ENCODE measurements around the gene ID2. TPM values are rescaled to one million over a fixed set of nuclear protein-coding genes. Genes with fewer than 3 reads are reported as not detected.

The ID2 gene
- total RNA-seq, 1 experiment from 2014 or later = 2.1 TPM

- H3K9me3 ChIP-seq (ENCODE audit: control insufficient read depth, insufficient read depth, low read depth, low read length) = peaks cover 6% of the 10 kb centered on the region; the same call in 1 of the 2 replicates
- intact Hi-C loops (cut with micrococcal nuclease; ENCODE audit: unreplicated experiment) (no loop called here), in situ Hi-C loops (cut with HindIII; ENCODE audit: low pct_unique_long_range_greater_than_20kb, low sequenced_read_pairs) (no loop called here)
- TF ChIP-seq SIN3A (IDR thresholded peaks at IDR 0.05; ENCODE audit: borderline replicate concordance, insufficient read depth, low read depth, low read length) (no peak), REST (IDR thresholded peaks at IDR 0.05; ENCODE audit: insufficient read depth in 1 of 2, low read depth in 2 of 2, low read length in 1 of 2) (no peak), TCF7L2 (IDR thresholded peaks at IDR 0.05; ENCODE audit: low read depth, low read length) (no peak), POLR2AphosphoS5 (IDR thresholded peaks at IDR 0.05; ENCODE audit: low read depth, low read length) (no peak)
- TF ChIP-seq, protein P1, sequence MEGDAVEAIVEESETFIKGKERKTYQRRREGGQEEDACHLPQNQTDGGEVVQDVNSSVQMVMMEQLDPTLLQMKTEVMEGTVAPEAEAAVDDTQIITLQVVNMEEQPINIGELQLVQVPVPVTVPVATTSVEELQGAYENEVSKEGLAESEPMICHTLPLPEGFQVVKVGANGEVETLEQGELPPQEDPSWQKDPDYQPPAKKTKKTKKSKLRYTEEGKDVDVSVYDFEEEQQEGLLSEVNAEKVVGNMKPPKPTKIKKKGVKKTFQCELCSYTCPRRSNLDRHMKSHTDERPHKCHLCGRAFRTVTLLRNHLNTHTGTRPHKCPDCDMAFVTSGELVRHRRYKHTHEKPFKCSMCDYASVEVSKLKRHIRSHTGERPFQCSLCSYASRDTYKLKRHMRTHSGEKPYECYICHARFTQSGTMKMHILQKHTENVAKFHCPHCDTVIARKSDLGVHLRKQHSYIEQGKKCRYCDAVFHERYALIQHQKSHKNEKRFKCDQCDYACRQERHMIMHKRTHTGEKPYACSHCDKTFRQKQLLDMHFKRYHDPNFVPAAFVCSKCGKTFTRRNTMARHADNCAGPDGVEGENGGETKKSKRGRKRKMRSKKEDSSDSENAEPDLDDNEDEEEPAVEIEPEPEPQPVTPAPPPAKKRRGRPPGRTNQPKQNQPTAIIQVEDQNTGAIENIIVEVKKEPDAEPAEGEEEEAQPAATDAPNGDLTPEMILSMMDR (IDR thresholded peaks at IDR 0.05) = no peak
- no peak overlapping the region for H3K4me3 ChIP-seq (ENCODE audit: low read depth in 2 of 2, low read length in 2 of 2)
- ChIA-PET POLR2A (no interaction called here), CTCF (no interaction called here)
- ATAC-seq = no peak
- no peak for DNase-seq (ENCODE audit: low read depth, low spot score)
- no peaks in the 10 kb centered on the region for H3K4me1 ChIP-seq (ENCODE audit: control insufficient read depth, insufficient read depth, low read length)
- no peak overlapping the region for H3K27ac ChIP-seq (ENCODE audit: low read length)
- no TSS peak for BruUV-seq (replicated peaks)
- no peaks in the 10 kb centered on the region for H3K36me3 ChIP-seq (ENCODE audit: control insufficient read depth, insufficient read depth, low read length)
- no peaks in the 10 kb centered on the region; the same call in 1 of the 2 replicates for H3K27me3 ChIP-seq (ENCODE audit: control insufficient read depth, insufficient read depth, low read length)
Observed at GRCh38 chr2:8671176-8671575, 10.7 kb upstream of the ID2 start.

DNA sequence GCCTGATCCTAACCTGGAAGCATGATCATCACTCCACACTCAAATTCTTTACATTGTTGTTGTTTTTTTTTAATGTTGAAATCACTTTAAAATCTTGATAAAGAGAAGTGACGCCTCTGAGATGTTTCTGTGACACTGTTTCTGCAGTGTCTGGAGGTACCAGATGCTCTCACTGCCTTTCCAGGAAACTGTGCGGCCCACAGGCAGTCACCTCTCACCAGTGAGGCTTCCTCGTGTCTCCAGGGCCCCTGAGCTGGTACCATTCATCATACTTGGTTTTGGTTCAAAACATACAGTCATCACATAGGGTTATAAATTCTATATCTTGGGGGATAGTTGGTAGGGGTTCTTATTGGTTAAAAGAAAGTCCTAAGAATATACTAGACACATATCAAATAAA is 10.1 kb upstream of the ID2 start:
- H3K27ac ChIP-seq (ENCODE audit: low read length) = no peak overlapping the region
- intact Hi-C loops (cut with micrococcal nuclease; ENCODE audit: unreplicated experiment) (no loop called here), in situ Hi-C loops (cut with HindIII; ENCODE audit: low pct_unique_long_range_greater_than_20kb, low sequenced_read_pairs) (no loop called here)
- DNase-seq (ENCODE audit: low read depth, low spot score) (no peak), ATAC-seq (no peak)
- ChIA-PET CTCF (no interaction called here), POLR2A (no interaction called here)
- H3K4me3 ChIP-seq (ENCODE audit: low read depth in 2 of 2, low read length in 2 of 2) = no peak overlapping the region
- H3K9me3 ChIP-seq (ENCODE audit: control insufficient read depth, insufficient read depth, low read depth, low read length) = peaks cover 6% of the 10 kb centered on the region; the same call in 1 of the 2 replicates
- no peak for TF ChIP-seq TCF7L2 (IDR thresholded peaks at IDR 0.05; ENCODE audit: low read depth, low read length)
- no peak for TF ChIP-seq REST (IDR thresholded peaks at IDR 0.05; ENCODE audit: insufficient read depth in 1 of 2, low read depth in 2 of 2, low read length in 1 of 2)
- TF ChIP-seq, protein P1 (IDR thresholded peaks at IDR 0.05) = no peak
- TF ChIP-seq POLR2AphosphoS5 (IDR thresholded peaks at IDR 0.05; ENCODE audit: low read depth, low read length) = no peak
- TF ChIP-seq SIN3A (IDR thresholded peaks at IDR 0.05; ENCODE audit: borderline replicate concordance, insufficient read depth, low read depth, low read length) = no peak
- no peaks in the 10 kb centered on the region for H3K4me1 ChIP-seq (ENCODE audit: control insufficient read depth, insufficient read depth, low read length)
- H3K36me3 ChIP-seq (ENCODE audit: control insufficient read depth, insufficient read depth, low read length) = no peaks in the 10 kb centered on the region
- no TSS peak for BruUV-seq (replicated peaks)
- H3K27me3 ChIP-seq (ENCODE audit: control insufficient read depth, insufficient read depth, low read length) = no peaks in the 10 kb centered on the region; the same call in 1 of the 2 replicates
